IMR-90 (cell line): ENCODE data around the gene HMGXB3.

Experiments used
- BHLHE40 ChIP-seq: fragments of 150-350 bp; IDR thresholded peaks from 2 replicates; pipeline ENCODE4 v1.6.1; 2016; ENCODE audit warnings: mild to moderate bottlenecking, low read depth, low read length
- CTCF ChIP-seq: conservative IDR thresholded peaks from 2 replicates; pipeline ENCODE4 v1.5.1; 2012; ENCODE audit warnings: mild to moderate bottlenecking, low read depth, low read length, improper control_type of control experiment
- MAFK ChIP-seq: IDR thresholded peaks from 2 replicates; pipeline ENCODE4 v1.6.1; 2012; ENCODE audit warnings: low read depth, low read length, improper control_type of control experiment
- MXI1 ChIP-seq: IDR thresholded peaks from 2 replicates; pipeline ENCODE4 v1.6.1; 2012; ENCODE audit warnings: low read depth, mild to moderate bottlenecking, low read length, moderate library complexity, borderline replicate concordance
- POLR2A ChIP-seq: IDR thresholded peaks from 2 replicates; pipeline ENCODE4 v1.6.1; 2012; ENCODE audit warnings: mild to moderate bottlenecking, low read depth, low read length
- RAD21 ChIP-seq: IDR thresholded peaks from 2 replicates; pipeline ENCODE4 v1.6.1; 2012; ENCODE audit warnings: low read length, improper control_type of control experiment
- RCOR1 ChIP-seq: IDR thresholded peaks from 2 replicates; pipeline ENCODE4 v1.6.1; 2012; ENCODE audit warnings: mild to moderate bottlenecking, low read length, improper control_type of control experiment; ENCODE audit not compliant: insufficient replicate concordance
- RFX5 ChIP-seq: IDR thresholded peaks from 2 replicates; pipeline ENCODE4 v1.8.0; 2012; ENCODE audit warnings: low read depth, mild to moderate bottlenecking, low read length, moderate library complexity

- TF ChIP-seq CTCF: no peak
- no peak for TF ChIP-seq BHLHE40
- no peak for TF ChIP-seq POLR2A
- TF ChIP-seq RFX5: no peak
- no peak for TF ChIP-seq RCOR1
- TF ChIP-seq RAD21: no peak
- TF ChIP-seq MXI1: no peak
- TF ChIP-seq MAFK: no peak
Observed at GRCh38 chr5:149999359-149999758, 1.2 kb upstream of the HMGXB3 start.
